Glutamatergic neuron (in vitro differentiated cells): ENCODE results near the gene DDI2. TPM values are rescaled to one million over a fixed set of nuclear protein-coding genes. Genes with fewer than 3 reads are reported as not detected.
"Not testable (repeated sequence)": the region's sequence is repeated elsewhere in the genome, so short reads cannot be mapped to it uniquely, and the experiment has no call there.

ENCODE experiments used
- DNase-seq: peaks from one replicate; pipeline ENCODE4 v3.0.0; 2022
- H3K27ac Mint-ChIP-seq: one replicate; pipeline ENCODE4 v1.8.0; 2020; ENCODE audit warnings: mild to moderate bottlenecking, mixed read lengths, inconsistent platforms; ENCODE audit not compliant: unreplicated experiment
- H3K27me3 Mint-ChIP-seq: one replicate; pipeline ENCODE4 v1.8.0; 2020; ENCODE audit warnings: mild to moderate bottlenecking, moderate library complexity, mixed read lengths, inconsistent platforms; ENCODE audit not compliant: unreplicated experiment
- H3K36me3 Mint-ChIP-seq: one replicate; pipeline ENCODE4 v1.8.0; 2020; ENCODE audit warnings: mild to moderate bottlenecking, mixed read lengths, inconsistent platforms; ENCODE audit not compliant: unreplicated experiment
- H3K4me1 Mint-ChIP-seq: one replicate; pipeline ENCODE4 v1.8.0; 2020; ENCODE audit warnings: mild to moderate bottlenecking, low read depth, mixed read lengths, inconsistent platforms; ENCODE audit not compliant: unreplicated experiment
- H3K4me3 Mint-ChIP-seq: one replicate; pipeline ENCODE4 v1.8.0; 2020; ENCODE audit warnings: mild to moderate bottlenecking, mixed read lengths, inconsistent platforms; ENCODE audit not compliant: unreplicated experiment
- H3K9me3 Mint-ChIP-seq: one replicate; pipeline ENCODE4 v1.8.0; 2020; ENCODE audit warnings: mild to moderate bottlenecking, moderate library complexity, mixed read lengths, inconsistent platforms; ENCODE audit not compliant: unreplicated experiment
- CTCF ChIP-seq: fragments of 200-600 bp; sonication (generic); IDR thresholded peaks from one replicate; pipeline ENCODE4 v1.5.0; 2021; ENCODE audit not compliant: partially characterized antibody, unreplicated experiment
- total RNA-seq: library from RNA; stranded (reverse); fragmentation: NEBNext Ultra II Directional; extraction: Animal tissue kit (Norgen Biotek cat#: 25700); gene quantifications from one replicate; pipeline ENCODE4 v1.2.1, GENCODE V29; 2021; ENCODE audit not compliant: unreplicated experiment

DDI2 gene
- total RNA-seq, 1 donor from 2014 or later = 29.6 TPM

- Mint-ChIP-seq H3K9me3 (peaks cover 3% of the 10 kb centered on the region), H3K36me3 (peaks cover 5% of the 10 kb centered on the region), H3K27me3 (peaks cover 1% of the 10 kb centered on the region), H3K27ac (no peak overlapping the region), H3K4me3 (no peak overlapping the region), H3K4me1 (no peaks in the 10 kb centered on the region)
- DNase-seq = no peak
- TF ChIP-seq CTCF = no peak
Measured at GRCh38 chr1:15640667-15641066, 23.4 kb downstream of the DDI2 start.

GRCh38 chr1:15649937-15650336, 32.7 kb downstream of the DDI2 start:
- no peaks in the 10 kb centered on the region for H3K9me3 Mint-ChIP-seq
- no peaks in the 10 kb centered on the region for H3K4me1 Mint-ChIP-seq
- TF ChIP-seq CTCF = no peak
- H3K36me3 Mint-ChIP-seq = peaks cover 5% of the 10 kb centered on the region
- H3K27me3 Mint-ChIP-seq = no peaks in the 10 kb centered on the region
- H3K4me3 Mint-ChIP-seq = no peak overlapping the region
- no peak for DNase-seq
- no peak overlapping the region for H3K27ac Mint-ChIP-seq

- no peaks in the 10 kb centered on the region for H3K27me3 Mint-ChIP-seq
Measured at GRCh38 chr1:15650433-15650832, 33.2 kb downstream of the DDI2 start.

GRCh38 chr1:15652130-15652529, 34.9 kb downstream of the DDI2 start:
- not testable (repeated sequence) for H3K4me1 Mint-ChIP-seq, H3K27ac Mint-ChIP-seq, H3K9me3 Mint-ChIP-seq, H3K36me3 Mint-ChIP-seq, H3K4me3 Mint-ChIP-seq, H3K27me3 Mint-ChIP-seq, DNase-seq

More at GRCh38 chr1:15650433-15650832, 33.2 kb downstream of the DDI2 start:
- Mint-ChIP-seq H3K9me3 (no peaks in the 10 kb centered on the region), H3K27ac (no peak overlapping the region), H3K4me3 (no peak overlapping the region), H3K4me1 (no peaks in the 10 kb centered on the region), H3K36me3 (no peaks in the 10 kb centered on the region)
- no peak for DNase-seq
- no peak for TF ChIP-seq CTCF

- H3K27ac Mint-ChIP-seq = no peak overlapping the region
- no peaks in the 10 kb centered on the region for H3K4me1 Mint-ChIP-seq
- H3K9me3 Mint-ChIP-seq = no peaks in the 10 kb centered on the region
- no peaks in the 10 kb centered on the region for H3K36me3 Mint-ChIP-seq
- no peak for TF ChIP-seq CTCF
- H3K27me3 Mint-ChIP-seq = no peaks in the 10 kb centered on the region
- no peak for DNase-seq
- H3K4me3 Mint-ChIP-seq = no peak overlapping the region
Measured at GRCh38 chr1:15654091-15654690, 36.9 kb downstream of the DDI2 start.
